ENCODE data around the gene SYCE3. TPM values are rescaled to one million over a fixed set of nuclear protein-coding genes. Genes with fewer than 3 reads are reported as not detected.

The SYCE3 gene
- total RNA-seq, 1 donor from 2014 or later = not detected

Other genes with a start within 250 kb of the SYCE3 start
- gene DENND6B, start 235.9 kb downstream of the SYCE3 start, total RNA-seq = 1.4 and 2.2 TPM in 2 replicates
- 44.0 and 44.1 TPM in 2 replicates for gene PPP6R2, start 219.6 kb downstream of the SYCE3 start, total RNA-seq
- gene SBF1, start 87.9 kb downstream of the SYCE3 start, total RNA-seq = 108 and 115 TPM in 2 replicates
- 3.0 and 3.2 TPM in 2 replicates for gene ADM2, start 81.4 kb downstream of the SYCE3 start, total RNA-seq
- 0.21 and 0.40 TPM in 2 replicates for gene MIOX, start 76.1 kb downstream of the SYCE3 start, total RNA-seq
- 78.4 and 79.2 TPM in 2 replicates for gene LMF2, start 55.2 kb downstream of the SYCE3 start, total RNA-seq
- gene NCAPH2, start 54.7 kb downstream of the SYCE3 start, total RNA-seq = 131 and 133 TPM in 2 replicates
- 5.3 and 11.2 TPM in 2 replicates for gene SCO2, start 37.3 kb downstream of the SYCE3 start, total RNA-seq
- 62.1 and 63.0 TPM in 2 replicates for gene TYMP, start 32.9 kb downstream of the SYCE3 start, total RNA-seq
- 5.3 and 6.8 TPM in 2 replicates for gene KLHDC7B, start 17.0 kb downstream of the SYCE3 start, total RNA-seq
- gene CPT1B, start 15.5 kb upstream of the SYCE3 start, total RNA-seq = 63.1 and 71.5 TPM in 2 replicates
- gene CHKB, start 19.9 kb upstream of the SYCE3 start, total RNA-seq = 83.2 and 84.7 TPM in 2 replicates
- 0.19 TPM in 2 replicates for gene MAPK8IP2, start 37.9 kb upstream of the SYCE3 start, total RNA-seq
- 20.6 and 22.1 TPM in 2 replicates for gene ARSA, start 65.2 kb upstream of the SYCE3 start, total RNA-seq
- 0.17 and 0.21 TPM in 2 replicates for gene SHANK3, start 109.9 kb upstream of the SYCE3 start, total RNA-seq
- gene ACR, start 175.3 kb upstream of the SYCE3 start, total RNA-seq = not detected in 2 replicates
- 37.7 and 40.3 TPM in 2 replicates for gene RABL2B, start 220.7 kb upstream of the SYCE3 start, total RNA-seq

All from activated CD4-positive, alpha-beta T cell treated with anti-CD3 and anti-CD28 coated beads, Interleukin-2, amount 10 ng/mL, durations not matched to agents 24 days and 14 days (primary cell).